Osteoblast (primary cell): ENCODE measurements around the gene NEMP2. TPM values are rescaled to one million over a fixed set of nuclear protein-coding genes. Genes with fewer than 3 reads are reported as not detected.

Source experiments
- DNase-seq: peaks from one replicate; pipeline ENCODE4 v3.0.0; 2011; ENCODE audit warnings: low spot score, mixed read lengths; ENCODE audit not compliant: insufficient read length; ENCODE audit errors: missing footprints
- H2AFZ ChIP-seq: 2 replicates; pipeline ENCODE4 v1.6.0; 2011; ENCODE audit warnings: mild to moderate bottlenecking, low read length
- H3K27ac ChIP-seq: 2 replicates; pipeline ENCODE4 v1.5.1; 2011; ENCODE audit warnings: mild to moderate bottlenecking, low read depth, low read length, moderate library complexity
- H3K27me3 ChIP-seq: 2 replicates; pipeline ENCODE4 v1.6.0; 2012; ENCODE audit warnings: mild to moderate bottlenecking, control low read depth, inconsistent platforms, low read length, moderate library complexity; ENCODE audit not compliant: insufficient read depth
- H3K36me3 ChIP-seq: 2 replicates; pipeline ENCODE4 v1.5.1; 2011; ENCODE audit warnings: mild to moderate bottlenecking, low read length, control low read depth, moderate library complexity; ENCODE audit not compliant: insufficient read depth
- H3K4me1 ChIP-seq: 2 replicates; pipeline ENCODE4 v1.5.1; 2011; ENCODE audit warnings: mild to moderate bottlenecking, low read length, control low read depth, moderate library complexity; ENCODE audit not compliant: insufficient read depth
- H3K4me2 ChIP-seq: 2 replicates; pipeline ENCODE4 v1.6.0; 2011; ENCODE audit warnings: mild to moderate bottlenecking, low read length; ENCODE audit not compliant: insufficient read depth
- H3K4me3 ChIP-seq: fragments of 200-600 bp; sonication (generic); 3 replicates; pipeline ENCODE4 v1.5.1; 2012; ENCODE audit warnings: mild to moderate bottlenecking, low read length, inconsistent platforms; ENCODE audit not compliant: insufficient read depth
- H3K79me2 ChIP-seq: 2 replicates; pipeline ENCODE4 v1.6.0; 2012; ENCODE audit warnings: mild to moderate bottlenecking, low read length, control low read depth, inconsistent platforms; ENCODE audit not compliant: insufficient read depth
- H3K9me3 ChIP-seq: 2 replicates; pipeline ENCODE4 v1.5.1; 2011; ENCODE audit warnings: low read depth, low read length, control low read depth
- H4K20me1 ChIP-seq: 2 replicates; pipeline ENCODE4 v1.6.0; 2012; ENCODE audit warnings: mild to moderate bottlenecking, low read length, control low read depth; ENCODE audit not compliant: insufficient read depth
- total RNA-seq: library from RNA; depleted of rRNA; stranded (reverse); fragments of >200 nt; gene quantifications from 2 replicates; pipeline ENCODE4 v1.2.3, GENCODE V29; 2012
- TF ChIP-seq, protein P1 (sequence below): IDR thresholded peaks from 2 replicates; pipeline ENCODE4 v1.5.1; 2011; ENCODE audit warnings: mild to moderate bottlenecking, low read depth, low read length, moderate library complexity; ENCODE audit errors: extremely low read depth

Gene NEMP2
- total RNA-seq, 1 donor: 4.7 TPM

DNA sequence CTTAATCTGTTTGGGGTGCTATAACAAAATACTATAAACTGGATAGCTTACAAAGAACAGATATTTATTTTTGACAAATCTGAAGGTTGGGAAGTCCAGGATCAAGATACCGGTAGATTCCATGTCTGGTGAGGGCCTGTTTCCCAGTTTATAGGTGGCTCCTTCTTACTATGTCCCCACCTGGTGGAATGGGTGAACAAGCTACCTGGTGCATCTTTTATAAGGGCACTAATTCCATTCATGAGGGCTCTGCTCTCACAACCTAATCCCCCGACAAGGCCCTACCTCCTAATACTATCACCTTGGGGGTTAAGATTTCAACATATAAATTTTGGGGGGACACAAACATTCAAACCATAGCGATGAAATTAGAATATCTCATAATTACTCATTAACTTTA, 15.6 kb upstream of the NEMP2 start:
- Histone ChIP-seq H3K9me3 (no peaks in the 10 kb centered on the region), H3K36me3 (no peaks in the 10 kb centered on the region), H3K27ac (no peak overlapping the region), H3K4me3 (no peak overlapping the region), H3K4me2 (no peak overlapping the region), H3K4me1 (peaks cover 11% of the 10 kb centered on the region), H4K20me1 (no peaks in the 10 kb centered on the region), H2AFZ (no peak overlapping the region), H3K27me3 (no peaks in the 10 kb centered on the region), H3K79me2 (no peaks in the 10 kb centered on the region)
- TF ChIP-seq, protein P1, sequence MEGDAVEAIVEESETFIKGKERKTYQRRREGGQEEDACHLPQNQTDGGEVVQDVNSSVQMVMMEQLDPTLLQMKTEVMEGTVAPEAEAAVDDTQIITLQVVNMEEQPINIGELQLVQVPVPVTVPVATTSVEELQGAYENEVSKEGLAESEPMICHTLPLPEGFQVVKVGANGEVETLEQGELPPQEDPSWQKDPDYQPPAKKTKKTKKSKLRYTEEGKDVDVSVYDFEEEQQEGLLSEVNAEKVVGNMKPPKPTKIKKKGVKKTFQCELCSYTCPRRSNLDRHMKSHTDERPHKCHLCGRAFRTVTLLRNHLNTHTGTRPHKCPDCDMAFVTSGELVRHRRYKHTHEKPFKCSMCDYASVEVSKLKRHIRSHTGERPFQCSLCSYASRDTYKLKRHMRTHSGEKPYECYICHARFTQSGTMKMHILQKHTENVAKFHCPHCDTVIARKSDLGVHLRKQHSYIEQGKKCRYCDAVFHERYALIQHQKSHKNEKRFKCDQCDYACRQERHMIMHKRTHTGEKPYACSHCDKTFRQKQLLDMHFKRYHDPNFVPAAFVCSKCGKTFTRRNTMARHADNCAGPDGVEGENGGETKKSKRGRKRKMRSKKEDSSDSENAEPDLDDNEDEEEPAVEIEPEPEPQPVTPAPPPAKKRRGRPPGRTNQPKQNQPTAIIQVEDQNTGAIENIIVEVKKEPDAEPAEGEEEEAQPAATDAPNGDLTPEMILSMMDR: no peak
- no peak for DNase-seq

DNA sequence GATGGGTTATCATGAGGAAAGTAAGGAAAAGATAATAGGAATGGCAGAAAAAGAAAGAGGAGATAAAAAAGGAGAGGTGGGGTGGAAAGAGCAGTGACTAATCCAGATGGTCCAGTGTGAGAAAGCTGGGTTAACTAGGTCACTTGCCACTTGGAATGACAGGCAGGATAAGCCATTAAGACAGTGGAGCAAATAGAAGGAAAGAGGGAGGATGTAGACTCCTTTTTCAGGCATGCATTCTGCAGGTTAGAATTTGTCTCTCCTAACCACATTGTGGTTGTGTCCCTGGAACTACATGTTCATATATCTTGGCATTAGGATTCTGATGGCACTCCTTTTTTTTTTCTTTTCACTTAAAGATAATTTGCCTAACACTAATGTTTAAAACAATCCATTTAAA, 13.4 kb upstream of the NEMP2 start:
- TF ChIP-seq, protein P1: no peak
- no peaks in the 10 kb centered on the region for H3K36me3 ChIP-seq
- H3K79me2 ChIP-seq: no peaks in the 10 kb centered on the region
- peaks cover 24% of the 10 kb centered on the region for H3K4me1 ChIP-seq
- H3K4me2 ChIP-seq: no peak overlapping the region
- no peaks in the 10 kb centered on the region for H3K9me3 ChIP-seq
- no peak overlapping the region for H3K4me3 ChIP-seq
- DNase-seq: no peak
- no peak overlapping the region for H2AFZ ChIP-seq
- H4K20me1 ChIP-seq: no peaks in the 10 kb centered on the region
- no peaks in the 10 kb centered on the region for H3K27me3 ChIP-seq
- H3K27ac ChIP-seq: no peak overlapping the region

DNA sequence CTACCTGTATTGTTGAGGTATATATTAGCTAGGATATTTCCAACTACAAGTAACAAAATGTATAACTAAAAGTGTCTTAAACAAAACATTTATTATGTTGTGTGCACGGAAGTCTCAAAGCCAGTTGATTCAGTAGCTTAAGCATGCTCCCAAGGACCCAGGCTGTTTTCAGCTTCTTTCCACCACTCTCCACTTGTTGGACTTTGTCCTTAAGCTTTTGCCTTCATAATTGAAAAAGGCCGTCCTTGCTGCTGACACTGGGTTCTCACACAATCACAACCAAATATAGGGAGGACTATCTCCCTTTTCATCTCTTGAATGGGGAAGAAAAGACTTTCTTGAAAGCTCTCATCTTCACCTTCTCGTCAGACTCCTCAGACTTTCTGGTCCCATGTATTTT, 12.2 kb upstream of the NEMP2 start:
- Histone ChIP-seq H3K9me3 (no peaks in the 10 kb centered on the region), H3K4me2 (no peak overlapping the region), H3K79me2 (no peaks in the 10 kb centered on the region), H3K4me1 (peaks cover 24% of the 10 kb centered on the region), H3K36me3 (no peaks in the 10 kb centered on the region), H3K4me3 (no peak overlapping the region), H3K27ac (no peak overlapping the region), H4K20me1 (no peaks in the 10 kb centered on the region), H2AFZ (no peak overlapping the region), H3K27me3 (no peaks in the 10 kb centered on the region)
- TF ChIP-seq, protein P1: no peak
- no peak for DNase-seq

DNA sequence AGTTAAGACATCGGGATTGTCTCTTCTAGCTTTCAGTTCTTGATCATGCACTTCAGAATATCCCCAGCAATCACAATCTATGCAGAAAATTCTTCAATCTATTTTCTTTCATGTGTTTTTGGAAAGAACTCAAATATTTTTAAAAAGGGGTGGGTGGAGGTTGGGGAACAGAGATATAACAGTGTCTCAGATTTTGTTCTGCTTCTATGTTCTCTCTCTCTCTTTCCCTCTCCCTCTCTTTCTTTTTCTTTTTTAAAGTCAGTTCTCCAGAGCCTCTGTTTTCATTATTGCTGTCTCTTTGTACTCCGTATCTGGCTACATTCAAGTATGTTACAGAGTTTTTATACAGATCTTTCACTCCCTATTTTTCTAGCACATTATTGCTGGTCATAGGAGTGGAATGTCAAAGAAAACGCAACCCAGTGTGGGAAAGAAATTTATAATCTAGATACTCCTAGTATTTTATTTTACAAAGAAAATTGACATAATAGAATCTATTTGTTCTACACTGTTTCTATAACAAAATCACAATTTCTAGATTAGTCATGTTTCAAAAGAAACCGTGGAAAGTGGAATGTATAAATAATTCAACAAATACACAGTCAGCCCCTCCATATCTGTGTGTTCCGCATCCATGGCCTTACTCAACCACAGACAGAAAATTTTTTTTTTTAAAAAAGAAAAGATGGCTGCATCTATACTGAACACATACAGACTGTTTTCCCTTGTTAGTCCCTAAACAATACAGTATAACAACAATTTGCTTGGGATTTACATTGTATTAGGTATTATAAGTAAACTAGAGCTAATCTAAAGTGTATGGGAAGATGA, 11.2 kb upstream of the NEMP2 start:
- peak overlapping the region; percentile 87 for H3K27ac ChIP-seq
- DNase-seq: no peak
- peaks cover 24% of the 10 kb centered on the region for H3K4me1 ChIP-seq
- H2AFZ ChIP-seq: peak overlapping the region; percentile 72
- H3K9me3 ChIP-seq: no peaks in the 10 kb centered on the region
- TF ChIP-seq, protein P1: no peak
- H3K79me2 ChIP-seq: no peaks in the 10 kb centered on the region
- H3K36me3 ChIP-seq: no peaks in the 10 kb centered on the region
- H3K4me3 ChIP-seq: peak overlapping the region; percentile 55
- no peaks in the 10 kb centered on the region for H4K20me1 ChIP-seq
- H3K4me2 ChIP-seq: peak overlapping the region; percentile 78
- H3K27me3 ChIP-seq: no peaks in the 10 kb centered on the region
